Activated CD8-positive, alpha-beta memory T cell treated with anti-CD3 and anti-CD28 coated beads, Interleukin-2, amount 50 U/mL, for 24 hours (primary cell): Measurements from ENCODE around the gene MRPL39.

Experiments
- DNase-seq: peaks from one replicate; pipeline ENCODE4 v3.0.0-alpha.2; 2020; ENCODE audit errors: extremely low read depth

The MRPL39 gene

DNA sequence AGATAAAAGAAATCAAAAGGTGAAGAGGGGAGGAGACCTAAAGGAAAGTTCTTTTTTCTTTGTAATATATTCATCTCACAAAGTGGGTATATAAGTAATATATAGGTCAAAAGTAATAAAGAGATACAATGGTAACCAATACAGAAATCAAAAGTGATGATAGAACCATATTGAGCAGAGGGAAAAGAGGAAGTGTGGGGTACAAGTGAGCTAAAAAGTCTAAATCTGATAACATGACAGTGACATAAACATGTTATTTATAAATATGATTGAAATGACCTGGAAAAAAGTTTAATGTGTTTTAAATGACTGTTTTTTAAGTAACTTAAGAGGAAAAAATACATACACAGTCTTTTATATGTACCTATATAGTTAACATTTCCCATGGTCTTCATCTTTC, 70.5 kb downstream of the MRPL39 start:
- no peak for DNase-seq

DNA sequence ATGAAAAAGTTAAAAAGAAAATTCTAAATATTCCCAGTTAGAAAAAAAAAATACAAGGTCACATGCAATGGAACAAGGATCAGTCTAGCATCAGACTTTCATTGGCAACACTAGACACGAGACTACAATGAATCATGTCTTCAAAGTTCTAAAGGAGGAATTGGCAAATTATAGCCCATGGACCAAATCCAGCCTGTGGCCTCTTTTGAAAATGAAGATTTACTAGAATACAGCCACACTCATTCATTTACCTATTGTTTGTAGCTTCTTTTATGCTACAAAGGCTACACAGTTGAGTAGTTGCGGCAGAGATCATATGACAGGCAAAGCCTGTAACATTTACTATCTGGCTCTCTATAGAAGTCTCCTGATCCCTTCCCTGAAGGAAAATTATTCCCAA, 71.4 kb downstream of the MRPL39 start:
- DNase-seq = no peak
